ENCODE results near the gene ANP32E. TPM values are rescaled to one million over a fixed set of nuclear protein-coding genes. Genes with fewer than 3 reads are reported as not detected.
A peak's percentile ranks its signal among the peaks of the same experiment; 100 is the strongest.

Gene ANP32E
- total and polyA plus RNA-seq, 9 of the 15 experiments (the other 6 are each of a cell fraction or from before 2014, with no cell fraction given), result 60.4 to 197 (median 104) TPM

DNA sequence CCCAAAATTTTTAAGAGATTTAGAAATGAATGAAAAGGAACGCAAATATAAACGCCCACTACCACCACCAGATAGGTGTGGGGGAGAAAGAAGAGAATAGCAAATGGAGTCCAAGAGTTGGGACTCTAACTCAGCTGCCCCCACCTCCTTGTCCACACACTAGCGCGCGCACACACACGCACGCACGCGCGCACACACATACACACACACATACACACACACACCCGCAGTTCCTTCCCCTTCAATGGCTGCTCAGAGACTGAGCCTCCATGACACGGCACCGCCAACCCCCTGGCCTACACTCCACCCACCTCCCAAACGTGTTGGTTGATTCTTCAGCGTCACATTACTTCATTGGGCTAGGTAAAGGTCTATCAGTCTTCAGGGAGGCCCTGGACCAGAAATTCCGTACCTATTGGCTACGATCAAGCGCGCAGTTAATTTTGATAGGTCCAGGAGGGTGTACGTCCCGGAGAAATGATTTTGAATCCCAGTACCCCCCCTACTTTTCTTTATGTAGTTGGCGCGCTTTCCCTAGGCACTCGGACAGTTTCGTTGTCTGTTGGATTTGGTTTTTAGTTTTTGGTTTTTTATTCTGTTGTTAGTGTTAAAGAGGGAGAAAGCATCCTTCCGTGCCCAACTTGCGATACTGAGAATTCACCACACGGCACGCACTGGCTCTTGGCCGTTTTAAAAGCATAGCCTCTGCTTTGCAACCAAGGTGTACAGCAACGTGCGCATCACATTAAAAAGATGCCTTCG, at the start of gene ANP32E (continued):
- TF ChIP-seq, protein P1, sequence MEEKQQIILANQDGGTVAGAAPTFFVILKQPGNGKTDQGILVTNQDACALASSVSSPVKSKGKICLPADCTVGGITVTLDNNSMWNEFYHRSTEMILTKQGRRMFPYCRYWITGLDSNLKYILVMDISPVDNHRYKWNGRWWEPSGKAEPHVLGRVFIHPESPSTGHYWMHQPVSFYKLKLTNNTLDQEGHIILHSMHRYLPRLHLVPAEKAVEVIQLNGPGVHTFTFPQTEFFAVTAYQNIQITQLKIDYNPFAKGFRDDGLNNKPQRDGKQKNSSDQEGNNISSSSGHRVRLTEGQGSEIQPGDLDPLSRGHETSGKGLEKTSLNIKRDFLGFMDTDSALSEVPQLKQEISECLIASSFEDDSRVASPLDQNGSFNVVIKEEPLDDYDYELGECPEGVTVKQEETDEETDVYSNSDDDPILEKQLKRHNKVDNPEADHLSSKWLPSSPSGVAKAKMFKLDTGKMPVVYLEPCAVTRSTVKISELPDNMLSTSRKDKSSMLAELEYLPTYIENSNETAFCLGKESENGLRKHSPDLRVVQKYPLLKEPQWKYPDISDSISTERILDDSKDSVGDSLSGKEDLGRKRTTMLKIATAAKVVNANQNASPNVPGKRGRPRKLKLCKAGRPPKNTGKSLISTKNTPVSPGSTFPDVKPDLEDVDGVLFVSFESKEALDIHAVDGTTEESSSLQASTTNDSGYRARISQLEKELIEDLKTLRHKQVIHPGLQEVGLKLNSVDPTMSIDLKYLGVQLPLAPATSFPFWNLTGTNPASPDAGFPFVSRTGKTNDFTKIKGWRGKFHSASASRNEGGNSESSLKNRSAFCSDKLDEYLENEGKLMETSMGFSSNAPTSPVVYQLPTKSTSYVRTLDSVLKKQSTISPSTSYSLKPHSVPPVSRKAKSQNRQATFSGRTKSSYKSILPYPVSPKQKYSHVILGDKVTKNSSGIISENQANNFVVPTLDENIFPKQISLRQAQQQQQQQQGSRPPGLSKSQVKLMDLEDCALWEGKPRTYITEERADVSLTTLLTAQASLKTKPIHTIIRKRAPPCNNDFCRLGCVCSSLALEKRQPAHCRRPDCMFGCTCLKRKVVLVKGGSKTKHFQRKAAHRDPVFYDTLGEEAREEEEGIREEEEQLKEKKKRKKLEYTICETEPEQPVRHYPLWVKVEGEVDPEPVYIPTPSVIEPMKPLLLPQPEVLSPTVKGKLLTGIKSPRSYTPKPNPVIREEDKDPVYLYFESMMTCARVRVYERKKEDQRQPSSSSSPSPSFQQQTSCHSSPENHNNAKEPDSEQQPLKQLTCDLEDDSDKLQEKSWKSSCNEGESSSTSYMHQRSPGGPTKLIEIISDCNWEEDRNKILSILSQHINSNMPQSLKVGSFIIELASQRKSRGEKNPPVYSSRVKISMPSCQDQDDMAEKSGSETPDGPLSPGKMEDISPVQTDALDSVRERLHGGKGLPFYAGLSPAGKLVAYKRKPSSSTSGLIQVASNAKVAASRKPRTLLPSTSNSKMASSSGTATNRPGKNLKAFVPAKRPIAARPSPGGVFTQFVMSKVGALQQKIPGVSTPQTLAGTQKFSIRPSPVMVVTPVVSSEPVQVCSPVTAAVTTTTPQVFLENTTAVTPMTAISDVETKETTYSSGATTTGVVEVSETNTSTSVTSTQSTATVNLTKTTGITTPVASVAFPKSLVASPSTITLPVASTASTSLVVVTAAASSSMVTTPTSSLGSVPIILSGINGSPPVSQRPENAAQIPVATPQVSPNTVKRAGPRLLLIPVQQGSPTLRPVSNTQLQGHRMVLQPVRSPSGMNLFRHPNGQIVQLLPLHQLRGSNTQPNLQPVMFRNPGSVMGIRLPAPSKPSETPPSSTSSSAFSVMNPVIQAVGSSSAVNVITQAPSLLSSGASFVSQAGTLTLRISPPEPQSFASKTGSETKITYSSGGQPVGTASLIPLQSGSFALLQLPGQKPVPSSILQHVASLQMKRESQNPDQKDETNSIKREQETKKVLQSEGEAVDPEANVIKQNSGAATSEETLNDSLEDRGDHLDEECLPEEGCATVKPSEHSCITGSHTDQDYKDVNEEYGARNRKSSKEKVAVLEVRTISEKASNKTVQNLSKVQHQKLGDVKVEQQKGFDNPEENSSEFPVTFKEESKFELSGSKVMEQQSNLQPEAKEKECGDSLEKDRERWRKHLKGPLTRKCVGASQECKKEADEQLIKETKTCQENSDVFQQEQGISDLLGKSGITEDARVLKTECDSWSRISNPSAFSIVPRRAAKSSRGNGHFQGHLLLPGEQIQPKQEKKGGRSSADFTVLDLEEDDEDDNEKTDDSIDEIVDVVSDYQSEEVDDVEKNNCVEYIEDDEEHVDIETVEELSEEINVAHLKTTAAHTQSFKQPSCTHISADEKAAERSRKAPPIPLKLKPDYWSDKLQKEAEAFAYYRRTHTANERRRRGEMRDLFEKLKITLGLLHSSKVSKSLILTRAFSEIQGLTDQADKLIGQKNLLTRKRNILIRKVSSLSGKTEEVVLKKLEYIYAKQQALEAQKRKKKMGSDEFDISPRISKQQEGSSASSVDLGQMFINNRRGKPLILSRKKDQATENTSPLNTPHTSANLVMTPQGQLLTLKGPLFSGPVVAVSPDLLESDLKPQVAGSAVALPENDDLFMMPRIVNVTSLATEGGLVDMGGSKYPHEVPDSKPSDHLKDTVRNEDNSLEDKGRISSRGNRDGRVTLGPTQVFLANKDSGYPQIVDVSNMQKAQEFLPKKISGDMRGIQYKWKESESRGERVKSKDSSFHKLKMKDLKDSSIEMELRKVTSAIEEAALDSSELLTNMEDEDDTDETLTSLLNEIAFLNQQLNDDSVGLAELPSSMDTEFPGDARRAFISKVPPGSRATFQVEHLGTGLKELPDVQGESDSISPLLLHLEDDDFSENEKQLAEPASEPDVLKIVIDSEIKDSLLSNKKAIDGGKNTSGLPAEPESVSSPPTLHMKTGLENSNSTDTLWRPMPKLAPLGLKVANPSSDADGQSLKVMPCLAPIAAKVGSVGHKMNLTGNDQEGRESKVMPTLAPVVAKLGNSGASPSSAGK (IDR thresholded peaks at IDR 0.05), result peak; percentile 95
- TF ChIP-seq, protein P2, sequence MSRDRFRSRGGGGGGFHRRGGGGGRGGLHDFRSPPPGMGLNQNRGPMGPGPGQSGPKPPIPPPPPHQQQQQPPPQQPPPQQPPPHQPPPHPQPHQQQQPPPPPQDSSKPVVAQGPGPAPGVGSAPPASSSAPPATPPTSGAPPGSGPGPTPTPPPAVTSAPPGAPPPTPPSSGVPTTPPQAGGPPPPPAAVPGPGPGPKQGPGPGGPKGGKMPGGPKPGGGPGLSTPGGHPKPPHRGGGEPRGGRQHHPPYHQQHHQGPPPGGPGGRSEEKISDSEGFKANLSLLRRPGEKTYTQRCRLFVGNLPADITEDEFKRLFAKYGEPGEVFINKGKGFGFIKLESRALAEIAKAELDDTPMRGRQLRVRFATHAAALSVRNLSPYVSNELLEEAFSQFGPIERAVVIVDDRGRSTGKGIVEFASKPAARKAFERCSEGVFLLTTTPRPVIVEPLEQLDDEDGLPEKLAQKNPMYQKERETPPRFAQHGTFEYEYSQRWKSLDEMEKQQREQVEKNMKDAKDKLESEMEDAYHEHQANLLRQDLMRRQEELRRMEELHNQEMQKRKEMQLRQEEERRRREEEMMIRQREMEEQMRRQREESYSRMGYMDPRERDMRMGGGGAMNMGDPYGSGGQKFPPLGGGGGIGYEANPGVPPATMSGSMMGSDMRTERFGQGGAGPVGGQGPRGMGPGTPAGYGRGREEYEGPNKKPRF (IDR thresholded peaks at IDR 0.05; ENCODE audit: low read depth, low read length), result no peak
- no peak for TF ChIP-seq TFAM (CRISPR knock-in tag; conservative IDR thresholded peaks at IDR 0.05)
- TF ChIP-seq ADNP (tag; IDR thresholded peaks at IDR 0.05), result no peak
- peak; percentile 20 to 58; a peak in 2 of 4 replicates for TF ChIP-seq TEAD1 (CRISPR knock-in tag; IDR thresholded peaks at IDR 0.05)
- TF ChIP-seq, protein P3, sequence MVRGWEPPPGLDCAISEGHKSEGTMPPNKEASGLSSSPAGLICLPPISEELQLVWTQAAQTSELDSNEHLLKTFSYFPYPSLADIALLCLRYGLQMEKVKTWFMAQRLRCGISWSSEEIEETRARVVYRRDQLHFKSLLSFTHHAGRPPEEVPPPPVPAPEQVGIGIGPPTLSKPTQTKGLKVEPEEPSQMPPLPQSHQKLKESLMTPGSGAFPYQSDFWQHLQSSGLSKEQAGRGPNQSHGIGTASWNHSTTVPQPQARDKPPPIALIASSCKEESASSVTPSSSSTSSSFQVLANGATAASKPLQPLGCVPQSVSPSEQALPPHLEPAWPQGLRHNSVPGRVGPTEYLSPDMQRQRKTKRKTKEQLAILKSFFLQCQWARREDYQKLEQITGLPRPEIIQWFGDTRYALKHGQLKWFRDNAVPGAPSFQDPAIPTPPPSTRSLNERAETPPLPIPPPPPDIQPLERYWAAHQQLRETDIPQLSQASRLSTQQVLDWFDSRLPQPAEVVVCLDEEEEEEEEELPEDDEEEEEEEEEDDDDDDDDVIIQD (CRISPR knock-in tag; IDR thresholded peaks at IDR 0.05), result no peak
- TF ChIP-seq RFX5 (IDR thresholded peaks at IDR 0.05; ENCODE audit: low read depth, low read length), result no peak
- TF ChIP-seq, protein P4, sequence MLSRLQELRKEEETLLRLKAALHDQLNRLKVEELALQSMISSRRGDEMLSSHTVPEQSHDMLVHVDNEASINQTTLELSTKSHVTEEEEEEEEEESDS (CRISPR knock-in tag; IDR thresholded peaks at IDR 0.05), result no peak
- TF ChIP-seq FOXJ3 (CRISPR knock-in tag; IDR thresholded peaks at IDR 0.05), result no peak
- peak; percentile 12; the same call in 1 of the 2 replicates for TF ChIP-seq MEF2D (tag; conservative IDR thresholded peaks at IDR 0.05; ENCODE audit: low read depth)
- peak; percentile 99 for TF ChIP-seq NFRKB (IDR thresholded peaks at IDR 0.05; ENCODE audit: low read depth)
- TF ChIP-seq TBL1XR1 (IDR thresholded peaks at IDR 0.05; ENCODE audit: low read length in 2 of 2), result peak; percentile 23 to 36; a peak in 1 of 4 replicates

Data from K562 (cell line).